HepG2 (cell line): ENCODE measurements around the gene EPC2. TPM values are rescaled to one million over a fixed set of nuclear protein-coding genes. Genes with fewer than 3 reads are reported as not detected.

Experiments used
- ATM ChIP-seq: fragments of 450-650 bp; IDR thresholded peaks from 2 replicates; pipeline ENCODE4 v1.7.1; 2017; ENCODE audit warnings: mild to moderate bottlenecking, borderline replicate concordance
- MXD1 ChIP-seq: sonication (generic); formaldehyde crosslinking; IDR thresholded peaks from 2 replicates; pipeline ENCODE4 v1.4.0; 2020; ENCODE audit warnings: mild to moderate bottlenecking, missing genetic modification reagents
- PAF1 ChIP-seq: IDR thresholded peaks from 2 replicates; pipeline ENCODE4 v1.6.1; 2016; ENCODE audit warnings: missing genetic modification reagents, missing compliant biosample characterization
- RBFOX2 ChIP-seq: fragments of 200-400 bp; formaldehyde crosslinking; IDR thresholded peaks from 2 replicates; pipeline ENCODE4 v1.6.1; 2017; ENCODE audit warnings: low read depth, mild to moderate bottlenecking, low read length
- SP5 ChIP-seq: IDR thresholded peaks from 2 replicates; pipeline ENCODE4 v1.6.1; 2016; ENCODE audit warnings: low read depth, borderline replicate concordance
- TCF12 ChIP-seq, 2 experiments: fragments of 450-650 bp in 1 of 2; sonication (generic) in 1 of 2; formaldehyde crosslinking in 1 of 2; IDR thresholded peaks; 2 replicates each; pipeline versions ENCODE4 v1.6.1 to v1.8.0; 2017 to 2022; ENCODE audit warnings: antibody characterized with exemption in 1 of 2, mild to moderate bottlenecking in 1 of 2, missing genetic modification reagents in 1 of 2, moderate library complexity in 1 of 2
- ZNF607 ChIP-seq: sonication (generic); formaldehyde crosslinking; IDR thresholded peaks from 2 replicates; pipeline ENCODE4 v1.5.1; 2020; ENCODE audit warnings: missing genetic modification reagents, mild to moderate bottlenecking, borderline replicate concordance
- ZNF646 ChIP-seq: sonication (generic); formaldehyde crosslinking; IDR thresholded peaks from 2 replicates; pipeline ENCODE4 v1.9.0; 2021; ENCODE audit warnings: mild to moderate bottlenecking, missing genetic modification reagents
- ZNF652 ChIP-seq: IDR thresholded peaks from 2 replicates; pipeline ENCODE4 v1.6.1; 2016; ENCODE audit warnings: low read depth, borderline replicate concordance
- ZNF75D ChIP-seq: sonication (generic); formaldehyde crosslinking; IDR thresholded peaks from 2 replicates; pipeline ENCODE4 v1.8.1; 2023; ENCODE audit warnings: missing genetic modification reagents, mild to moderate bottlenecking, borderline replicate concordance
- polyA plus RNA-seq, 8 experiments: library from polyadenylated mRNA; depleted of rRNA in 3 of 8; stranded (reverse) in 7 of 8; unstranded in 1 of 8; fragments of >200 nt; fragmentation: Illumina TruSeq in 4 of 8; extraction: Trizol in 4 of 8; gene quantifications; 2 replicates each; pipeline versions ENCODE4 v1.2.1 to v1.2.3, GENCODE V29; 2011 to 2016; ENCODE audit warnings: low read depth in 4 of 8, missing spikeins in 1 of 8, mixed read lengths in 1 of 8; ENCODE audit not compliant: insufficient read depth in 1 of 8
- total RNA-seq, 5 experiments: library from RNA; depleted of rRNA; stranded (reverse); fragments of >200 nt; fragmentation: Illumina TruSeq; extraction: Trizol; gene quantifications; 2 replicates each; pipeline ENCODE4 v1.2.3, GENCODE V29; 2016; ENCODE audit warnings: low read depth in 1 of 5
- TF ChIP-seq, protein P1 (sequence below): sonication (generic); formaldehyde crosslinking; IDR thresholded peaks from 2 replicates; pipeline ENCODE4 v1.5.1; 2020; ENCODE audit warnings: missing genetic modification reagents, mild to moderate bottlenecking, borderline replicate concordance

The EPC2 gene
- total and polyA plus RNA-seq, 2 of the 13 experiments (the other 11 are each of a cell fraction or from before 2014, with no cell fraction given): 20.5 to 22.0 TPM

DNA sequence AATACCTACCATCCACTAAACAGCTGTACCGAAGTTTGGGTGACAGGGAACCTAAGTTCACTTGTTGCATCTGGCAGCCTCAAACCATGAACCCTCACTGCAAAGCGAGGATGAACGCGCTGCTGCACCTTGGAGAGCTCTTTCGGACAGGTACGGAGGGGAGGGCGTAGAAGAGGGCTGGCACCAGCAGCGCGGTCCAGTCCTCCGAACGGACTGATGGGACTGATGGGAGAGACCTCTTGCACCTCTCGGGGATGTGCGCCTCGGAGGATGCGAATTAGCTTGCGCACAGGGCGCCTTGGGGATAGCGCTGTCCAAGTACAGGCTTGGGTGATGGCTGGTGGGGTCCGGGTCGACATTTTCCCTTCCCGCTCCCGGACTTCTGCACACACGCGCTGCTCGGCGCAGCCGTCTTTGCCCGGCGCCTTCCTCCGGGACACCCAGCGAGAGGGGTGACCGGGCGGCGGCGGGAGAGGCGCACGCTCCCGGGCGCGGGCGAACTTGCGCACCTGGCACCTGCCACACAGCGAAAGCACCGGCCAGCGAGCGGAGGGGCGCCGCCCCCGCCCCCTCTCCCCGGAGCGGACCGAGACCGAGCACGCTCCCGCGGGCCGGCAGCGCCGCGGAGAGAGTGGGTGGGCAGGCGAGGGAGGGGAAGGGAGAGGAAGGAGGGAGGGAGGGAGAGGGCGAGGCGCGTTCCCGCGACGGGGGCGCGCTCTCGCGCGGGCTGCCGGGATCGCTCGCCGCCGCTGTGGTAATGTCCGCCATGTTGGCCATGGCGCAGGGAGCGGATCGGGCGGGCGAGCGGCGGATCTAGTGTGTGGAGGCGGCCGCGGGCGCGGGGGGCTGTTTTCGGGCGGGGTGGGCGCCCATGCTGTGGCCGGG, at the start of gene EPC2 (continued):
- no peak for TF ChIP-seq ZNF646 (CRISPR knock-in tag)
- no peak for TF ChIP-seq ZNF607
- peak; percentile 89 for TF ChIP-seq RBFOX2
- 0 out of 2 replicates have a peak, but pooled peaks have one; percentile 6 for TF ChIP-seq MXD1 (CRISPR knock-in tag)
- TF ChIP-seq SP5 (CRISPR knock-in tag): 0 out of 2 replicates have a peak, but pooled peaks have one; percentile 3
- TF ChIP-seq TCF12 (IDR thresholded peaks at IDR 0.05): no peak
- no peak for TF ChIP-seq TCF12 (CRISPR knock-in tag; IDR thresholded peaks at IDR 0.05)
- TF ChIP-seq, protein P1, sequence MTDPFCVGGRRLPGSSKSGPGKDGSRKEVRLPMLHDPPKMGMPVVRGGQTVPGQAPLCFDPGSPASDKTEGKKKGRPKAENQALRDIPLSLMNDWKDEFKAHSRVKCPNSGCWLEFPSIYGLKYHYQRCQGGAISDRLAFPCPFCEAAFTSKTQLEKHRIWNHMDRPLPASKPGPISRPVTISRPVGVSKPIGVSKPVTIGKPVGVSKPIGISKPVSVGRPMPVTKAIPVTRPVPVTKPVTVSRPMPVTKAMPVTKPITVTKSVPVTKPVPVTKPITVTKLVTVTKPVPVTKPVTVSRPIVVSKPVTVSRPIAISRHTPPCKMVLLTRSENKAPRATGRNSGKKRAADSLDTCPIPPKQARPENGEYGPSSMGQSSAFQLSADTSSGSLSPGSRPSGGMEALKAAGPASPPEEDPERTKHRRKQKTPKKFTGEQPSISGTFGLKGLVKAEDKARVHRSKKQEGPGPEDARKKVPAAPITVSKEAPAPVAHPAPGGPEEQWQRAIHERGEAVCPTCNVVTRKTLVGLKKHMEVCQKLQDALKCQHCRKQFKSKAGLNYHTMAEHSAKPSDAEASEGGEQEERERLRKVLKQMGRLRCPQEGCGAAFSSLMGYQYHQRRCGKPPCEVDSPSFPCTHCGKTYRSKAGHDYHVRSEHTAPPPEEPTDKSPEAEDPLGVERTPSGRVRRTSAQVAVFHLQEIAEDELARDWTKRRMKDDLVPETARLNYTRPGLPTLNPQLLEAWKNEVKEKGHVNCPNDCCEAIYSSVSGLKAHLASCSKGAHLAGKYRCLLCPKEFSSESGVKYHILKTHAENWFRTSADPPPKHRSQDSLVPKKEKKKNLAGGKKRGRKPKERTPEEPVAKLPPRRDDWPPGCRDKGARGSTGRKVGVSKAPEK (CRISPR knock-in tag): 0 out of 2 replicates have a peak, but pooled peaks have one; percentile 65
- TF ChIP-seq PAF1 (CRISPR knock-in tag): no peak
- no peak for TF ChIP-seq ATM
- TF ChIP-seq ZNF75D (CRISPR knock-in tag): no peak
- no peak for TF ChIP-seq ZNF652 (CRISPR knock-in tag)
